ENCODE measurements around the gene RAB11FIP5. TPM values are rescaled to one million over a fixed set of nuclear protein-coding genes. Genes with fewer than 3 reads are reported as not detected.

Gene RAB11FIP5
- total and polyA plus RNA-seq, 9 of the 15 experiments (the other 6 are each of a cell fraction or from before 2014, with no cell fraction given) = 1.7 to 14.4 (median 6.4) TPM

DNA sequence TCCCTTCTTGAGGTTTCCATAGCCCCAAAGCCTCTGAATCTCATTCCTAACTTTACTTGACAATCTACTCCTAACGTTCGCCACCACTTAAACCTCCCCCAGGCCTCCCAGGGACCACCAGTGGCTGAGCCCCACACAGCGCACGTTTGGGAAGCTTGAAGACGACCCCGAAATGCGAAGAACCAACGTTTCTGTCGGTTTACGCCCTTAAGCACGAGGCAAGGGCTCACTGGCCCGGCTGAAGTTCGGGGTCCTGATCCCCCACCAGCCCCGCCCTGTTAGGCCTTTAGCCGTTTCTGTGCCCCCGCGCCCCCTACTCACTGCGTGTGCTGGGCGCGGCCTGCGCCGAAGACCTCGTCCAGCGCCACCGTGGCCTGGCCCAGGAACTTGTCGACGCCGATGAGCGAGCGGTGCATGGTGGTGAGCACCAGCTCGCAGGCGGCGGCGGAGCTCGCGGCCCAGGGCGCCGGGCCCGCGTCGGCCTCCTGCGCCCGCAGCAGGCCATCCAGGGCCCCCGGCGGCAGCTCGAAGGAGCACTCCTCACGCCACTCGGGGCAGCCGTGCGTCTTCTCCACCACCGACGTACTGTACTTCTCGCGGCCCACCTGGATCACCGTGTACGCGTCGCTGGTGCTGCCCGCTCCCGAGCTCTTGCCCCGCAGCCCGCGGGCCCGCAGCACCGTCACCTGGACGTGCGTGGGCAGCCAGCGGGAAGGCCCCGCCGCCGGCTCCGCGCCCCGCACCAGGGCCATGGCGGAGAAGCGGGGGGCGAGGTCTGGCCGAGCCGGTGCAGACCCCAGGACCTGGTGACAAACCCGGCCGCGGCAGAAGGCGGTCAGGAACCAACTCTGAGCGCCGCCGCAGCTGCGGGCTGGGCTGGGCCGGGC, 479 bp downstream of the RAB11FIP5 start (continued):
- TF ChIP-seq, protein P1, sequence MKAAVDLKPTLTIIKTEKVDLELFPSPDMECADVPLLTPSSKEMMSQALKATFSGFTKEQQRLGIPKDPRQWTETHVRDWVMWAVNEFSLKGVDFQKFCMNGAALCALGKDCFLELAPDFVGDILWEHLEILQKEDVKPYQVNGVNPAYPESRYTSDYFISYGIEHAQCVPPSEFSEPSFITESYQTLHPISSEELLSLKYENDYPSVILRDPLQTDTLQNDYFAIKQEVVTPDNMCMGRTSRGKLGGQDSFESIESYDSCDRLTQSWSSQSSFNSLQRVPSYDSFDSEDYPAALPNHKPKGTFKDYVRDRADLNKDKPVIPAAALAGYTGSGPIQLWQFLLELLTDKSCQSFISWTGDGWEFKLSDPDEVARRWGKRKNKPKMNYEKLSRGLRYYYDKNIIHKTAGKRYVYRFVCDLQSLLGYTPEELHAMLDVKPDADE (conservative IDR thresholded peaks at IDR 0.05; ENCODE audit: control insufficient read depth, low read depth, low read length) = 0 out of 2 replicates have a peak, but pooled peaks have one; percentile 20
- TF ChIP-seq, protein P2, sequence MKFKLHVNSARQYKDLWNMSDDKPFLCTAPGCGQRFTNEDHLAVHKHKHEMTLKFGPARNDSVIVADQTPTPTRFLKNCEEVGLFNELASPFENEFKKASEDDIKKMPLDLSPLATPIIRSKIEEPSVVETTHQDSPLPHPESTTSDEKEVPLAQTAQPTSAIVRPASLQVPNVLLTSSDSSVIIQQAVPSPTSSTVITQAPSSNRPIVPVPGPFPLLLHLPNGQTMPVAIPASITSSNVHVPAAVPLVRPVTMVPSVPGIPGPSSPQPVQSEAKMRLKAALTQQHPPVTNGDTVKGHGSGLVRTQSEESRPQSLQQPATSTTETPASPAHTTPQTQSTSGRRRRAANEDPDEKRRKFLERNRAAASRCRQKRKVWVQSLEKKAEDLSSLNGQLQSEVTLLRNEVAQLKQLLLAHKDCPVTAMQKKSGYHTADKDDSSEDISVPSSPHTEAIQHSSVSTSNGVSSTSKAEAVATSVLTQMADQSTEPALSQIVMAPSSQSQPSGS (CRISPR knock-in tag; IDR thresholded peaks at IDR 0.05) = no peak
- TF ChIP-seq TCF7L2 (IDR thresholded peaks at IDR 0.05; ENCODE audit: low read depth, low read length) = no peak
- TF ChIP-seq, protein P3, sequence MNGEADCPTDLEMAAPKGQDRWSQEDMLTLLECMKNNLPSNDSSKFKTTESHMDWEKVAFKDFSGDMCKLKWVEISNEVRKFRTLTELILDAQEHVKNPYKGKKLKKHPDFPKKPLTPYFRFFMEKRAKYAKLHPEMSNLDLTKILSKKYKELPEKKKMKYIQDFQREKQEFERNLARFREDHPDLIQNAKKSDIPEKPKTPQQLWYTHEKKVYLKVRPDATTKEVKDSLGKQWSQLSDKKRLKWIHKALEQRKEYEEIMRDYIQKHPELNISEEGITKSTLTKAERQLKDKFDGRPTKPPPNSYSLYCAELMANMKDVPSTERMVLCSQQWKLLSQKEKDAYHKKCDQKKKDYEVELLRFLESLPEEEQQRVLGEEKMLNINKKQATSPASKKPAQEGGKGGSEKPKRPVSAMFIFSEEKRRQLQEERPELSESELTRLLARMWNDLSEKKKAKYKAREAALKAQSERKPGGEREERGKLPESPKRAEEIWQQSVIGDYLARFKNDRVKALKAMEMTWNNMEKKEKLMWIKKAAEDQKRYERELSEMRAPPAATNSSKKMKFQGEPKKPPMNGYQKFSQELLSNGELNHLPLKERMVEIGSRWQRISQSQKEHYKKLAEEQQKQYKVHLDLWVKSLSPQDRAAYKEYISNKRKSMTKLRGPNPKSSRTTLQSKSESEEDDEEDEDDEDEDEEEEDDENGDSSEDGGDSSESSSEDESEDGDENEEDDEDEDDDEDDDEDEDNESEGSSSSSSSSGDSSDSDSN (IDR thresholded peaks at IDR 0.05; ENCODE audit: borderline replicate concordance in 1 of 2, low read depth in 2 of 2, low read length in 2 of 2) = peak in 1 of 2 experiments; percentile 65; a peak in 1 of 4 replicates
- no peak for TF ChIP-seq ZNF77 (CRISPR knock-in tag; IDR thresholded peaks at IDR 0.05)
- 0 out of 2 replicates have a peak, but pooled peaks have one; percentile 12 for TF ChIP-seq HDAC2 (IDR thresholded peaks at IDR 0.05)
- peak; percentile 0 for TF ChIP-seq KDM5B (IDR thresholded peaks at IDR 0.05; ENCODE audit: insufficient replicate concordance, low read depth, low read length)
- peak; percentile 20; the same call in 1 of the 2 replicates for TF ChIP-seq NR1H2 (CRISPR knock-in tag; IDR thresholded peaks at IDR 0.05)
- TF ChIP-seq HDAC3 (IDR thresholded peaks at IDR 0.05; ENCODE audit: borderline replicate concordance, partially characterized antibody) = no peak
- no peak for TF ChIP-seq TBP (optimal IDR thresholded peaks at IDR 0.05; ENCODE audit: low read depth, low read length)
- TF ChIP-seq, protein P4, sequence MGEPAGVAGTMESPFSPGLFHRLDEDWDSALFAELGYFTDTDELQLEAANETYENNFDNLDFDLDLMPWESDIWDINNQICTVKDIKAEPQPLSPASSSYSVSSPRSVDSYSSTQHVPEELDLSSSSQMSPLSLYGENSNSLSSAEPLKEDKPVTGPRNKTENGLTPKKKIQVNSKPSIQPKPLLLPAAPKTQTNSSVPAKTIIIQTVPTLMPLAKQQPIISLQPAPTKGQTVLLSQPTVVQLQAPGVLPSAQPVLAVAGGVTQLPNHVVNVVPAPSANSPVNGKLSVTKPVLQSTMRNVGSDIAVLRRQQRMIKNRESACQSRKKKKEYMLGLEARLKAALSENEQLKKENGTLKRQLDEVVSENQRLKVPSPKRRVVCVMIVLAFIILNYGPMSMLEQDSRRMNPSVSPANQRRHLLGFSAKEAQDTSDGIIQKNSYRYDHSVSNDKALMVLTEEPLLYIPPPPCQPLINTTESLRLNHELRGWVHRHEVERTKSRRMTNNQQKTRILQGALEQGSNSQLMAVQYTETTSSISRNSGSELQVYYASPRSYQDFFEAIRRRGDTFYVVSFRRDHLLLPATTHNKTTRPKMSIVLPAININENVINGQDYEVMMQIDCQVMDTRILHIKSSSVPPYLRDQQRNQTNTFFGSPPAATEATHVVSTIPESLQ (CRISPR knock-in tag; IDR thresholded peaks at IDR 0.05) = 0 out of 2 replicates have a peak, but pooled peaks have one; percentile 81
- no peak for TF ChIP-seq ATF1 (CRISPR knock-in tag; IDR thresholded peaks at IDR 0.05)
- TF ChIP-seq ATF1 (tag; IDR thresholded peaks at IDR 0.05) = peak; percentile 38; the same call in 1 of the 2 replicates
- TF ChIP-seq ZFX (CRISPR knock-in tag; IDR thresholded peaks at IDR 0.05) = peak; percentile 80
- TF ChIP-seq, protein P5, sequence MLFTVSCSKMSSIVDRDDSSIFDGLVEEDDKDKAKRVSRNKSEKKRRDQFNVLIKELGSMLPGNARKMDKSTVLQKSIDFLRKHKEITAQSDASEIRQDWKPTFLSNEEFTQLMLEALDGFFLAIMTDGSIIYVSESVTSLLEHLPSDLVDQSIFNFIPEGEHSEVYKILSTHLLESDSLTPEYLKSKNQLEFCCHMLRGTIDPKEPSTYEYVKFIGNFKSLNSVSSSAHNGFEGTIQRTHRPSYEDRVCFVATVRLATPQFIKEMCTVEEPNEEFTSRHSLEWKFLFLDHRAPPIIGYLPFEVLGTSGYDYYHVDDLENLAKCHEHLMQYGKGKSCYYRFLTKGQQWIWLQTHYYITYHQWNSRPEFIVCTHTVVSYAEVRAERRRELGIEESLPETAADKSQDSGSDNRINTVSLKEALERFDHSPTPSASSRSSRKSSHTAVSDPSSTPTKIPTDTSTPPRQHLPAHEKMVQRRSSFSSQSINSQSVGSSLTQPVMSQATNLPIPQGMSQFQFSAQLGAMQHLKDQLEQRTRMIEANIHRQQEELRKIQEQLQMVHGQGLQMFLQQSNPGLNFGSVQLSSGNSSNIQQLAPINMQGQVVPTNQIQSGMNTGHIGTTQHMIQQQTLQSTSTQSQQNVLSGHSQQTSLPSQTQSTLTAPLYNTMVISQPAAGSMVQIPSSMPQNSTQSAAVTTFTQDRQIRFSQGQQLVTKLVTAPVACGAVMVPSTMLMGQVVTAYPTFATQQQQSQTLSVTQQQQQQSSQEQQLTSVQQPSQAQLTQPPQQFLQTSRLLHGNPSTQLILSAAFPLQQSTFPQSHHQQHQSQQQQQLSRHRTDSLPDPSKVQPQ (CRISPR knock-in tag; IDR thresholded peaks at IDR 0.05; ENCODE audit: borderline replicate concordance) = no peak
